ENCODE data around the gene KL. TPM values are rescaled to one million over a fixed set of nuclear protein-coding genes. Genes with fewer than 3 reads are reported as not detected.

Gene KL
- total and polyA plus RNA-seq, 4 donors, result 1.4 to 24.5 (median 5.7) TPM

DNA sequence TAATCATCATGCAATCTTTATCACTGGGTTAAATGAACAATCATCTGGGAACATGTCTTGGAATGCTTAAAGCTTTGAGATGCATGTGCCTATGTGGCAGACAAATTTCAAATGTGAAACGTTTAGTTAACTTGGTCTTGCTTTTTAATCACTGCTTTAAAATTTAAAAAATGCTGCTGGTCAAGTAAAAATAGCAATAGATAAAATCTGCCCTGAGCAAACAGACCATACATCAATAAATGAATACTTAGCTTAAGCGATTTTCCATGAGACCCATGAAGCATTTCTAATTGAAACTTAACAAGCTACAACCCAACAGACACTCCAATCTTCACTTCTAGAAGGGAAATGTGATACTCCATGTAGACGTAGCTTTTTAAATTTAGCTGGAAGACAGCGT, 1.9 kb upstream of the KL start:
- peaks cover 0 to 3% (median 0%) of the 10 kb centered on the region in 4 donors for H3K9me3 ChIP-seq (ENCODE audit: control insufficient read depth in 4 of 4, insufficient read depth in 3 of 4, low read length in 3 of 4)
- TF ChIP-seq, protein P1, sequence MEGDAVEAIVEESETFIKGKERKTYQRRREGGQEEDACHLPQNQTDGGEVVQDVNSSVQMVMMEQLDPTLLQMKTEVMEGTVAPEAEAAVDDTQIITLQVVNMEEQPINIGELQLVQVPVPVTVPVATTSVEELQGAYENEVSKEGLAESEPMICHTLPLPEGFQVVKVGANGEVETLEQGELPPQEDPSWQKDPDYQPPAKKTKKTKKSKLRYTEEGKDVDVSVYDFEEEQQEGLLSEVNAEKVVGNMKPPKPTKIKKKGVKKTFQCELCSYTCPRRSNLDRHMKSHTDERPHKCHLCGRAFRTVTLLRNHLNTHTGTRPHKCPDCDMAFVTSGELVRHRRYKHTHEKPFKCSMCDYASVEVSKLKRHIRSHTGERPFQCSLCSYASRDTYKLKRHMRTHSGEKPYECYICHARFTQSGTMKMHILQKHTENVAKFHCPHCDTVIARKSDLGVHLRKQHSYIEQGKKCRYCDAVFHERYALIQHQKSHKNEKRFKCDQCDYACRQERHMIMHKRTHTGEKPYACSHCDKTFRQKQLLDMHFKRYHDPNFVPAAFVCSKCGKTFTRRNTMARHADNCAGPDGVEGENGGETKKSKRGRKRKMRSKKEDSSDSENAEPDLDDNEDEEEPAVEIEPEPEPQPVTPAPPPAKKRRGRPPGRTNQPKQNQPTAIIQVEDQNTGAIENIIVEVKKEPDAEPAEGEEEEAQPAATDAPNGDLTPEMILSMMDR (IDR thresholded peaks at IDR 0.05; ENCODE audit: control extremely low read depth, extremely low read depth), result no peak
- H3K27me3 ChIP-seq (ENCODE audit: control insufficient read depth in 3 of 3, insufficient read depth in 3 of 3, low read length in 2 of 3), result peaks cover 0 to 12% (median 10%) of the 10 kb centered on the region in 3 donors
- DNase-seq (no peak), ATAC-seq (ENCODE audit: insufficient read depth, low FRiP score) (no peak)
- 48 to 60% methylated on average over 4 of the region's 4 CpGs for WGBS, 2 donors
- H3K4me1 ChIP-seq (ENCODE audit: control insufficient read depth in 5 of 5, insufficient read depth in 5 of 5, low read length in 5 of 5), result peaks cover 0 to 8% (median 0%) of the 10 kb centered on the region in 5 donors
- H3K27ac ChIP-seq (ENCODE audit: low read depth in 1 of 2, low read length in 1 of 2), result no peak overlapping the region
- H3K4me3 ChIP-seq, result no peak overlapping the region
- no peaks in the 10 kb centered on the region for H3K36me3 ChIP-seq (ENCODE audit: control insufficient read depth in 4 of 4, insufficient read depth in 4 of 4, low read length in 4 of 4)
- H3K9ac ChIP-seq (ENCODE audit: insufficient read depth in 1 of 2, low read length in 2 of 2), result no peak overlapping the region

DNA sequence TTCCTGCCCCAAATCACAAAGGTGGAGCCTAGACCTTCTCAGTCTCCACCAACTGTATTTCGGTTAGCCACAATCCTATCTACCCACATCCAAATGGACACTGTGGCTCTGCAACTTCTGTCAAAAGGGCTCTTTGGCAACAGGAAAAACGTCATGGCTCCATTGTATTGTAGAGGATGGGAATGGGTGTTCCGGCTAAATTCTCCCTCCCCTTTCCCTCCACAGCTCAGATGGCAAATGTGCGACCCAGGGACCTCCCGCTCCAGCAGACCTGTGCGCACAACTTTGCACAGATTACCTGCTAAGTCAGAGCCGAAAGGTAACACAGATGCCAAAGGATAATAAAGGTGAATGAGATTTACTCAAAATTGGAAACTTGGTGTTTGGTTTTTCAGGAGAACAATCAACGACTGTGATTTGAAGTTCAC, 968 bp upstream of the KL start:
- no peak for ATAC-seq (ENCODE audit: insufficient read depth, low FRiP score)
- H3K4me3 ChIP-seq, result no peak overlapping the region
- 12 to 37% methylated on average over 8 of the region's 8 CpGs for WGBS, 2 donors
- peaks cover 0 to 12% (median 10%) of the 10 kb centered on the region in 3 donors for H3K27me3 ChIP-seq (ENCODE audit: control insufficient read depth in 3 of 3, insufficient read depth in 3 of 3, low read length in 2 of 3)
- peaks cover 0 to 3% (median 0%) of the 10 kb centered on the region in 4 donors for H3K9me3 ChIP-seq (ENCODE audit: control insufficient read depth in 4 of 4, insufficient read depth in 3 of 4, low read length in 3 of 4)
- TF ChIP-seq, protein P1 (IDR thresholded peaks at IDR 0.05; ENCODE audit: control extremely low read depth, extremely low read depth), result no peak
- H3K4me1 ChIP-seq (ENCODE audit: control insufficient read depth in 5 of 5, insufficient read depth in 5 of 5, low read length in 5 of 5), result peaks cover 0 to 8% (median 0%) of the 10 kb centered on the region in 5 donors
- H3K9ac ChIP-seq (ENCODE audit: insufficient read depth in 1 of 2, low read length in 2 of 2), result no peak overlapping the region
- DNase-seq, result peak in 2 of 3 donors; percentile 38 to 59
- no peaks in the 10 kb centered on the region for H3K36me3 ChIP-seq (ENCODE audit: control insufficient read depth in 4 of 4, insufficient read depth in 4 of 4, low read length in 4 of 4)
- H3K27ac ChIP-seq (ENCODE audit: low read depth in 1 of 2, low read length in 1 of 2), result peak overlapping the region; percentile 40 to 83

DNA sequence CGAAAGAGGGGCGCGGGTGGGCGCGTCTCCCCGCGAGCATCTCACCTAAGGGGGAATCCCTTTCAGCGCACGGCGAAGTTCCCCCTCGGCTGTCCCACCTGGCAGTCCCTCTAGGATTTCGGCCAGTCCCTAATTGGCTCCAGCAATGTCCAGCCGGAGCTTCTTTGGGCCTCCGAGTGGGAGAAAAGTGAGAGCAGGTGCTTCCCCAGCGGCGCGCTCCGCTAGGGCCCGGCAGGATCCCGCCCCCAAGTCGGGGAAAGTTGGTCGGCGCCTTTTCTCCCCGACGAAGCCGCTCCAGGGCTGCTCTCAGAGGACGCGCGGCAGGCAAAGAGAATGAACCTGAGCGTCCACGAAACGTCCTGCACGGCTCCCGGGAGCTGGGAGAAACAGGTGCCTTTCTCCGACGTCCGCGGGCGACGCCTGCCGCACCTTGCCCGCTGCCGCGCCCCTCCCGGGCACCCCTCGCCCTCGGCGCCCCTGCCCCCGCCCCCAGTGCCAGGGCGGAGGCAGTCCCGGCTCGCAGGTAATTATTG, 366 bp upstream of the KL start:
- H3K27ac ChIP-seq (ENCODE audit: low read depth in 1 of 2, low read length in 1 of 2), result peak overlapping the region; percentile 83 to 90
- no peak overlapping the region for H3K9ac ChIP-seq (ENCODE audit: insufficient read depth in 1 of 2, low read length in 2 of 2)
- no peaks in the 10 kb centered on the region for H3K36me3 ChIP-seq (ENCODE audit: control insufficient read depth in 4 of 4, insufficient read depth in 4 of 4, low read length in 4 of 4)
- no peaks in the 10 kb centered on the region for H3K9me3 ChIP-seq (ENCODE audit: control insufficient read depth in 4 of 4, insufficient read depth in 3 of 4, low read length in 3 of 4)
- peak overlapping the region; percentile 41 for H3K4me3 ChIP-seq
- TF ChIP-seq, protein P1 (IDR thresholded peaks at IDR 0.05; ENCODE audit: control extremely low read depth, extremely low read depth), result no peak
- H3K27me3 ChIP-seq (ENCODE audit: control insufficient read depth in 3 of 3, insufficient read depth in 3 of 3, low read length in 2 of 3), result peaks cover 0 to 12% (median 10%) of the 10 kb centered on the region in 3 donors
- ATAC-seq (ENCODE audit: insufficient read depth, low FRiP score), result no peak
- DNase-seq, result peak in 1 of 3 donors; percentile 34
- H3K4me1 ChIP-seq (ENCODE audit: control insufficient read depth in 5 of 5, insufficient read depth in 5 of 5, low read length in 5 of 5), result peaks cover 0 to 8% (median 0%) of the 10 kb centered on the region in 5 donors
- 4 to 5% methylated on average over 47 to 52 of the region's 52 CpGs for WGBS, 2 donors
